ENCODE measurements around the gene POU2AF1. TPM values are rescaled to one million over a fixed set of nuclear protein-coding genes. Genes with fewer than 3 reads are reported as not detected.

Gene POU2AF1
- total and polyA plus RNA-seq, 2 of the 8 experiments (the other 6 are each of a cell fraction or from before 2014, with no cell fraction given): not detected

- Histone ChIP-seq H3K4me3 (ENCODE audit: extremely low read depth in 1 of 4, insufficient read depth in 2 of 4, low read depth in 3 of 4, low read length in 4 of 4) (no peak overlapping the region), H2BK15ac (ENCODE audit: low read length) (no peak overlapping the region), H2BK5ac (ENCODE audit: low read depth, low read length) (no peak overlapping the region), H3K9me3 (ENCODE audit: insufficient read depth in 2 of 2, low read depth in 1 of 2, low read length in 1 of 2) (no peaks in the 10 kb centered on the region), H3K9ac (replicated peaks in 1 of 4; ENCODE audit: extremely low read depth in 1 of 4, low read depth in 3 of 4, low read length in 3 of 4) (no peak overlapping the region), H3K4me1 (replicated peaks in 1 of 4; ENCODE audit: control insufficient read depth in 3 of 4, insufficient read depth in 4 of 4, low read length in 3 of 4) (peaks cover 0 to 6% (median 0%) of the 10 kb centered on the region in 4 experiments; a peak in 1 of 7 replicates), H3K79me1 (ENCODE audit: low read depth, low read length) (no peaks in the 10 kb centered on the region), H2BK20ac (ENCODE audit: low read length) (no peak overlapping the region), H2BK120ac (replicated peaks; ENCODE audit: low read depth, low read length) (no peak overlapping the region), H4K5ac (ENCODE audit: insufficient read length, low read depth, low read length) (no peak overlapping the region), H3K4ac (replicated peaks; ENCODE audit: insufficient read length, low read depth, low read length) (no peak overlapping the region), H3K23ac (ENCODE audit: insufficient read length) (no peak overlapping the region), H3K14ac (ENCODE audit: insufficient read length) (no peak overlapping the region), H3K23me2 (ENCODE audit: low read depth, low read length) (no peaks in the 10 kb centered on the region), H4K91ac (replicated peaks; ENCODE audit: insufficient read length, low read length) (no peak overlapping the region), H3K4me2 (ENCODE audit: insufficient read depth in 1 of 2, low read depth in 2 of 2, low read length in 2 of 2) (no peak overlapping the region), H4K8ac (ENCODE audit: extremely low read depth, insufficient read depth, low read length) (no peak overlapping the region), H4K20me1 (replicated peaks in 1 of 2; ENCODE audit: control insufficient read depth in 1 of 2, insufficient read depth in 2 of 2, low read length in 2 of 2) (no peaks in the 10 kb centered on the region), H3K56ac (replicated peaks; ENCODE audit: insufficient read length, low read depth, low read length) (no peak overlapping the region), H3K27me3 (replicated peaks in 1 of 4; ENCODE audit: control insufficient read depth in 3 of 4, extremely low read depth in 1 of 4, insufficient read depth in 3 of 4, low read length in 3 of 4) (no peaks in the 10 kb centered on the region), H2AFZ (ENCODE audit: low read length) (no peak overlapping the region), H3K36me3 (ENCODE audit: control insufficient read depth in 2 of 4, insufficient read depth in 4 of 4, low read length in 3 of 4) (no peaks in the 10 kb centered on the region), H2BK12ac (ENCODE audit: low read depth, low read length) (no peak overlapping the region), H3K79me2 (ENCODE audit: control insufficient read depth in 1 of 2, insufficient read depth in 2 of 2, low read length in 2 of 2) (no peaks in the 10 kb centered on the region), H3K27ac (ENCODE audit: low read depth, low read length) (no peak overlapping the region), H2AK5ac (ENCODE audit: low read depth, low read length) (no peak overlapping the region), H3K18ac (ENCODE audit: extremely low read depth, low read length) (no peak overlapping the region)
- no peak for FAIRE-seq
- CTCF ChIA-PET (ENCODE audit: partially characterized antibody): interaction anchor here (0.6 to 0.7 kb wide), 2 partner anchors 82 to 346 kb away, joined by 3 read pairs; no protein-coding TSS in a partner anchor
- no peak for DNase-seq (ENCODE audit: low read depth in 1 of 2, low spot score in 2 of 2)
- WGBS, 2 experiments (ENCODE audit: extremely low coverage in 1 of 2, insufficient coverage in 1 of 2, insufficient read length in 1 of 2, insufficient replicate concordance in 2 of 2, low coverage in 1 of 2, low lambda C conversion rate in 2 of 2, missing lambda C conversion rate in 1 of 2): 94% methylated on average over 3 of the region's 3 CpGs; no CpG with 5 or more reads in 1 of the 2 experiments
- POLR2A ChIA-PET (ENCODE audit: partially characterized antibody): no interaction called here
- TF ChIP-seq EGR1 (IDR thresholded peaks at IDR 0.05; ENCODE audit: borderline replicate concordance, low read depth, low read length) (no peak), ASH2L (IDR thresholded peaks at IDR 0.05; ENCODE audit: low read length) (no peak), SP4 (IDR thresholded peaks at IDR 0.05; ENCODE audit: low read length) (no peak), TEAD4 (IDR thresholded peaks at IDR 0.05; ENCODE audit: low read depth, low read length) (no peak), SIX5 (IDR thresholded peaks at IDR 0.05; ENCODE audit: low read depth, low read length) (no peak), GTF2F1 (IDR thresholded peaks at IDR 0.05; ENCODE audit: borderline replicate concordance, low read depth, low read length) (no peak), EZH2 (IDR thresholded peaks at IDR 0.05; ENCODE audit: low read depth, low read length, severe bottlenecking) (no peak), PHF8 (conservative IDR thresholded peaks at IDR 0.05; ENCODE audit: low read depth, low read length) (no peak), SIRT6 (IDR thresholded peaks at IDR 0.05; ENCODE audit: low read length) (no peak), RNF2 (IDR thresholded peaks at IDR 0.05; ENCODE audit: borderline replicate concordance, low read depth, low read length, missing control alignments, poor library complexity, severe bottlenecking) (no peak), YY1 (IDR thresholded peaks at IDR 0.05; ENCODE audit: low read depth, low read length) (no peak), RBBP5 (IDR thresholded peaks at IDR 0.05; ENCODE audit: borderline replicate concordance, low read depth, low read length) (no peak), FOSL1 (IDR thresholded peaks at IDR 0.05; ENCODE audit: insufficient read depth, low read depth, low read length) (no peak), CBX8 (IDR thresholded peaks at IDR 0.05; ENCODE audit: borderline replicate concordance, low read depth, low read length) (no peak)
Measured at GRCh38 chr11:111347723-111348115, 31.4 kb downstream of the POU2AF1 start.

All from H1 (cell line).